ENCODE measurements around the gene AMPD3.

- no peak for TF ChIP-seq CTCF (IDR thresholded peaks at IDR 0.05)
- TF ChIP-seq POLR2A (IDR thresholded peaks at IDR 0.05), result no peak
Observed at GRCh38 chr11:10529279-10529678, 74.2 kb downstream of the AMPD3 start.

All from uterus (tissue), 2 donors.